A204.1 (cell line): ENCODE measurements around the gene DYNLRB2.

ENCODE experiments used
- FAIRE-seq: peaks from 2 replicates; lab custom pipeline; 2012; peaks lifted over from hg19 to GRCh38; lab: Jason Lieb, UNC

The DYNLRB2 gene

GRCh38 chr16:80540516-80541305 lies at the start of gene DYNLRB2:
DYNLRB2 (plus strand) TSS chr16:80540993; CDS start chr16:80541077, 84 bp downstream.
- FAIRE-seq: no peak

- no peak for FAIRE-seq
Observed at GRCh38 chr16:80500116-80500859, 40.5 kb upstream of the DYNLRB2 start.

DNA sequence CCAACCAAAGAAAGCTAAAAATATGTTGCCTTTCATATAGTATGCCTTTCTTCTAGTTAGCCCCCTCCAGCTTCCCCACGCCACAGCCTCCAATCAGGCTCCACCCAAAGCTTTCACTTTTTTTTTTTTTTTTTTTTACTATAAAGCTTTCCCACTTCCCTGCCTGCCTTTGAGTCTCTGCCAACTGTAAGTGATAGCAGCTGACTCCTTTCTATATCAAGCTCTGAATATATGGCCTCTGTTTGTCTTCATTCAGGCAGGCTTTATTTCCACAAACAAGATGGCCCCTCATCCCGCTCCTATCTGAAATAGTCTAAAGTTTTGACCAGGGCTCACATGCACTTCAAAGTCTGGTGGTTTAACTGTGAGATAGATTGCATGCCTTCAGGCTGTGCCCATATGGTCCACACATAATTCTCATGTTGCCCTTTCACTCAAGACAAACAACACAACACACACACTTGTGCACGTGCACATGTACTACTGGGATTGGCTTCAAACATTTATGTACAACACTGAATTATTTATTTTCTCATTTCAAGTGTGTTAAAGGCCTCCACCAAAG lies 39.8 kb upstream of the DYNLRB2 start:
- no peak for FAIRE-seq

GRCh38 chr16:80503107-80503506 lies 37.7 kb upstream of the DYNLRB2 start:
- FAIRE-seq: no peak

- no peak for FAIRE-seq
Observed at GRCh38 chr16:80507538-80507937, 33.3 kb upstream of the DYNLRB2 start.

GRCh38 chr16:80509872-80510271 lies 30.9 kb upstream of the DYNLRB2 start:
- no peak for FAIRE-seq

DNA sequence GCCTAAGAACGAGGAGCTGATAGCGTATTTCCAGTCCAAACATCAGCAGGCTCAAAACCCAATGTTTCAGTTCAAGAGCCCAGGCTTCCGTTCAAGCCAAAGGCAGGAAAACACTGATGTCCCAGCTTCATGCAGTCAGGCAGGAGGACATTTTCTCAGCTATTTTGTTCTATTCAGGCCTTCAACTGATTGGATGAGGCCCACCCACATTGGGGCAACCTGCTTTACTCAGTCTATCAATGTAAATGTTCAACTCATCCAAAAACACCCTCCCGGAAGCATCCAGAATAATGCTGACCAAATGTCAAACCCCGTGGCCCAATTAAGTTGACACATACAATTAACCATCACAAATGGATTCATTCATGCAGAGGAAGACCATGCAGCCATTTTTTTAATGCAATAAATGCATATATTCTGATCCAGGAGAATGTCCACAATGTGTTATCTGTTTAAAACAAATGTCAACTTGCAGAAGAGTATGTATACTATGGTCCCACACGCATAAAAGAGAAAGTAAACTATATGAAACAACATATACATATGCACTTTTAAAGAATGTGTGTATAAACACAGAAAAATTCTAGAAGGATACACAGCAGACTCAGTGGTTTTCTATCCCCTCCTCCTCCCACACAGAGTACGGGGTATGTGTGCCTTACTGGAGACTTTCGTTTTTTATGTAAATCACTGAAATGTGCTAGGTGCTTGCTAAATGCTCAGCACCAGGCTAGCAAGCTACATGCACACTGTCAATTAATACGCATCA lies 28.8 kb upstream of the DYNLRB2 start:
- no peak for FAIRE-seq

DNA sequence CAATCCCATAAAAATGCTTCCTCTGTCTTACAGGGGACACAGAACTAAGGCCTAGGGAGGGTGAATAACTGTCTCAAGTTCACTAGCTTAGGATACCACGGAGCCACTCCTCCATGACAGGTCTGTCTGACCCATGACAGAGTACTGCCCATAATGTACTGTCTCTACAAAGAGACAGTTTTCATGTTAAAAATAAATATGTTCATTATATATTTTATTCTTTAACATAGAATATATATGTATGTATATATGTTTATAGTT lies 28.3 kb upstream of the DYNLRB2 start:
- FAIRE-seq: no peak

DNA sequence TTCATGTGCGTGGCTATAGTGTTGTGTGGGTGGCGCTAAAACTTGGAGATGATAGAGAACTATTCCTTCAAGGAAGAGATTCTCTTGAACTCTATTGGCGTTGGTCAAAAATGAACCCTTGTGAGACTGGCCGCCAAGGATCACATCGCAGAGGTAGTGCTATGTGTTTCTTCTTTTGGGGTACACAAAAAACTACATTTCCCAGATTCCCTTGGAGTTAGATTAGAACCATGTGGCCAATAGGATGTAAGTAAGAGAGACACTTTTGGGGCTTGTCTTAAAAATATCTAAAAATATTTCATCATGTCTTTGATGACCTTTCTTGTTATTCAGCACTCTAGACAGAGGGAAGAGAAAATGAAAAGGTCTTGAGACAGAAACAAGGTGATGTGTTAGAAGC lies 25.4 kb upstream of the DYNLRB2 start:
- FAIRE-seq: no peak

DNA sequence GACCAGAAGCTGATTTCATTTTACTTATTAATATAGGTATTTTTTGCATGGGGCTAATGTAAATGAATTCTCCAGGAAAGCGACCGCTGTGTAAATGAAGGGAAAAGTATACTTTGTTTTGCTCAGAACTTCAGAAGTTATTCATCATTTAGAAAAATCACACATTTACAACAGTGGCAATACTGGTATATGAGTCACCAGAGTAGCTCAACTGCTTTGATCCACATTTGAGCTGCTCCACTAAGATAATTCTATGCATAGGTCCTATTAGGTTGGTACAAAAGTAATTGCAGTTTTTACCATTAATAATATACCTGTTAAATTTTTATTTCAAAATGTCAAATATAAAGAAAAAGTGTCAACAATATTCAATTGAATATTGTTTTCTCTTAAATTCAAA lies 22.9 kb upstream of the DYNLRB2 start:
- FAIRE-seq: no peak

DNA sequence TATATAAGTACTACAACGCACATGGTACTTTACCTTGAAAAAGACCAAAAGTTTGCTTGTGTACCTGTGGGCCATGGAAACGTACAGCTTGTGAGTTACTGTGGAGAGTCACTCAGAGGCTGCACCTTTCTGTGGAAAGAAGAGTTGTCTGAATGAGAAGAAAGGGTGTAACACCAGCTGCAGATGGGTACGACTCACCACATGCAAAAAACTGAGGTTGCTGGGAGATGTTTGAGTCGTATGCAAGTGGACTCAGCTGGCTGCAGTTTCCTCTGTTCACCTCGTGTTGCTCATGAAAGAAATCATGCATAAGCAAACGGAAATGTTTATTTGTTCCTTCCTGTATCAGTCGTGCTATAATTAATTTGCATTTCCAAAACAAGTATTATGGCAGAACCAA lies 22.4 kb upstream of the DYNLRB2 start:
- no peak for FAIRE-seq

DNA sequence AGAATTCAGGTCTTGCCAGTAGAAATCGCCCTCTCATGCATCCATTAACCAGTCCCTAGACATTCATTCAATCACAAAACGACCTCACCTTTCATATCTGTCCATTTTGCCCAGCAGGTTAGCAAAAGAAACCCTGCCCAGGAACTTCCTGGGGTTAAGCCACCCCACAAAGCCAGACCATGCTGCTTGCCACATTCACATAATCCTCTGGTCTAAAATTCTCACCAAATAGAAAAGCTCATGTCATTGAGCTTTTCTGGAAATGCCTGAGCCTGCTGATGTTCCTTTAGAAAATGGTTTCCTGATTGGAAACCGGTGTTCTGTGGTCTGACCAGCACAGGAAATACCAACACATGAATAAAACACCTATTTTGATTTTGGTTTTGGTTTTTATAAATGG lies 21.6 kb upstream of the DYNLRB2 start:
- no peak for FAIRE-seq

DNA sequence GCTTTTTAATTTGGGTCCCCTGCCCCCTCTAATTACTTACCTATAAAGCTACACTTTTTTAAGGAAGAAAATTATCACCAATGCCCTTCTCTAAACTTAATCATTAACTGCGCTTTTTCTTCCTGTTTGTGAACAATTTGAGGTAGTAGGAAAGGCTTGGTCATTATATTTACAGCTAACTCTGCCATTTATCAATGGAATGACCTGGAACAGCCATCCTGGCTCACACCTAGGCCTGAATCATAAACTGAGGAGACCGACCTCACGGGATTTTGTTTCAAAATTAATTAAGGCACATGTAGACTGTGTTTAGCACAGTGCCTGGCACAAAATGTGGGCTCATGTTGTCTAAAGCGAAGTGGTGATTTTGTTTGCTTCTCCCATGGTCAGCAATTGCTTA lies 15.4 kb upstream of the DYNLRB2 start:
- no peak for FAIRE-seq

- peak; percentile 92 for FAIRE-seq
Observed at GRCh38 chr16:80526418-80527061, 14.3 kb upstream of the DYNLRB2 start.

GRCh38 chr16:80527297-80527696 lies 13.5 kb upstream of the DYNLRB2 start:
- FAIRE-seq: no peak

- FAIRE-seq: no peak
Observed at GRCh38 chr16:80530479-80530878, 10.3 kb upstream of the DYNLRB2 start.

- no peak for FAIRE-seq
Observed at GRCh38 chr16:80536238-80536637, 4.6 kb upstream of the DYNLRB2 start.

GRCh38 chr16:80541306-80541694 lies 507 bp downstream of the DYNLRB2 start:
- FAIRE-seq: no peak

DNA sequence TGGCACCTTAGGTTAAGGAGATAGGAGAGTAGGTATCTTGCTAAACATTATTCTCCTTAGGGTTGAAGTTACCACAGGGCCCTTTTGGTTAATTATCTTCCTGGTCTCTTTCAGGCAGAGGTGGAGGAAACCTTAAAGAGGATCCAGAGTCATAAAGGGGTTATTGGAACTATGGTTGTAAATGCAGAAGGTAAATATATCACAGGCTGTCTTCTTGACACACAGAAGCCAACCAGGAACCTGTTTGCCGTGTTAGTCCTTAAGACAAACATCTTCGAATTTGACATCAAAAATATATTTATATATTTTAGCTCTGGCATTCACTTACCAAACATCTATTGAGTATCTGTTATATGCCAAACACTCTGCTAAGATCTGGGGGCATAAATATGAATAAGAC lies 2.4 kb downstream of the DYNLRB2 start:
- FAIRE-seq: no peak

DNA sequence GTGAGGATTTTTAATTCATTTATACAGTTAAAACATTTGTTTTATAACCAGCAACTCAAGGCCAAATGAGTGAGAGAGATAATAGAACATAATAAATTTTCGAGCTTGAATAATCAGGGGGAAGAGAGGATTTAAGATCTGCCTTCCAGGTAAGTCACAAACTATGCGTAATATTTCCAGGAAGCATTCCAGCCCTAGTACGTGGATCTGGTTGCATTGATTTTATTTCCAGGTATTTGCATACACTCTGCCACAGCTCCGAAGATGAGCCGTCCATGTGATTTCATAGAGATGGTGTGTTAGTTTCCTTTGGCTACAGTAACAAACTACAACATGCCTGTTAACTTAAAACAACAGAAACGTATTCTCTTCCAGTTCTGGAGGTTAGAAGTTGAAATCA lies 3.5 kb downstream of the DYNLRB2 start:
- no peak for FAIRE-seq

DNA sequence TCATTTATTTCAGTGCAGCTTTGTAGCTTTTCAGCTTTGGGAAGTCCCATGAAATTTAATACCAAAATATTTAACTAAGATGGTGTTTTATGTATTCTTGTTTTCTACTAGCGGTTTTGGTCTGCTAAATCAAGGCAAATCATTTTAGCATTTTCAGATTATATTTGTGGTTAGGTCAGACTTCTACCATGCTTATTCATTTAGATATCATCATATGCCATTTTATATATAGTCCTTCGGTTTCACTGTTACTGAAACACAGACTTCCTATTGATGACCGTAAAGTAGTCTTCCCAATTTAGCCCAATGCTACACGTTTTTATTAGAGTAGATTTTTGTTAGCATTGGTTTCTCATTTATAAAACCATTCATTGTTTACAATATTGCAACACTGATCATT lies 5.5 kb downstream of the DYNLRB2 start:
- FAIRE-seq: no peak

DNA sequence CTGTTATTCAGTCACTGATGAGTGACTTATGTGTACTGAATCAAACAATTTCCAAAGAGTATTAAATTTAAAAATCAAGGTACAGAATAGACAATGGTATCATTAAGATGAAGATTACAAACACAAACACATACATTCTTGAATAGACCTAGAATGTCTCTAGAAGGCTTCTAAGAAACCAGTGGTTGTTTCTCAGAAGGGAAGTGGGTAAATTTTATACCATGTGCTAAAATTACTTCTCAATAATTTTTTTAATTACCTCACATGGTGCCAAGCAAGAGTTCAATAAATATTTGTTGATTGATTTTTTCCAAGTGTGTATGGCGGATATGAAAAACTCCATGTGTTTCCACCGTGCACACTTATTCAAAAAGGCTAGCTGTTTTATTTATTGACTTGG lies 6.4 kb downstream of the DYNLRB2 start:
- no peak for FAIRE-seq

GRCh38 chr16:80552277-80552676 lies 11.5 kb downstream of the DYNLRB2 start:
- FAIRE-seq: no peak
